Hepatocyte (in vitro differentiated cells): ENCODE results near the gene MAP4K1. TPM values are rescaled to one million over a fixed set of nuclear protein-coding genes. Genes with fewer than 3 reads are reported as not detected.

Experiments
- DNase-seq: peaks from one replicate; pipeline ENCODE4 v3.0.0-alpha.2; 2016; ENCODE audit warnings: low spot score
- H2AFZ ChIP-seq: fragments of 200-600 bp; sonication (generic); 2 replicates; pipeline ENCODE4 v1.6.0; 2016; ENCODE audit warnings: antibody characterized with exemption, mild to moderate bottlenecking
- H3K27ac ChIP-seq: fragments of 200-600 bp; sonication (generic); 2 replicates; pipeline ENCODE4 v1.5.1; 2016; ENCODE audit warnings: mild to moderate bottlenecking
- H3K27me3 ChIP-seq: fragments of 200-600 bp; sonication (generic); 2 replicates; pipeline ENCODE4 v1.6.1; 2016
- H3K36me3 ChIP-seq: fragments of 200-600 bp; sonication (generic); replicated peaks from 2 replicates; pipeline ENCODE4 v1.5.1; 2016; ENCODE audit warnings: low read depth; ENCODE audit not compliant: insufficient read depth
- H3K4me1 ChIP-seq: fragments of 200-600 bp; sonication (generic); 2 replicates; pipeline ENCODE4 v1.5.1; 2016; ENCODE audit warnings: mild to moderate bottlenecking, moderate library complexity; ENCODE audit not compliant: insufficient read depth
- H3K4me2 ChIP-seq: fragments of 200-600 bp; sonication (generic); 2 replicates; pipeline ENCODE4 v1.6.0; 2016
- H3K4me3 ChIP-seq: fragments of 200-600 bp; sonication (generic); 2 replicates; pipeline ENCODE4 v1.5.1; 2016; ENCODE audit warnings: mild to moderate bottlenecking
- H3K79me2 ChIP-seq: fragments of 200-600 bp; sonication (generic); 2 replicates; pipeline ENCODE4 v1.6.0; 2017; ENCODE audit warnings: mild to moderate bottlenecking
- H3K9me2 ChIP-seq: fragments of 200-600 bp; sonication (generic); replicated peaks from 2 replicates; pipeline ENCODE4 v1.6.0; 2017; ENCODE audit warnings: mild to moderate bottlenecking; ENCODE audit not compliant: insufficient read depth
- H3K9me3 ChIP-seq: fragments of 200-600 bp; sonication (generic); 2 replicates; pipeline ENCODE4 v1.5.1; 2016; ENCODE audit warnings: low read depth, mild to moderate bottlenecking
- H4K20me1 ChIP-seq: fragments of 200-600 bp; sonication (generic); 2 replicates; pipeline ENCODE4 v1.6.0; 2016; ENCODE audit warnings: mild to moderate bottlenecking; ENCODE audit not compliant: insufficient read depth, poor library complexity, severe bottlenecking
- CTCF ChIP-seq: fragments of 200-600 bp; sonication (generic); IDR thresholded peaks from 2 replicates; pipeline ENCODE4 v1.5.1; 2016; ENCODE audit warnings: antibody characterized with exemption, mild to moderate bottlenecking; ENCODE audit not compliant: poor library complexity
- EZH2 ChIP-seq: fragments of 200-600 bp; sonication (generic); IDR thresholded peaks from 2 replicates; pipeline ENCODE4 v1.6.1; 2016; ENCODE audit warnings: antibody characterized with exemption, mild to moderate bottlenecking, borderline replicate concordance
- EZH2phosphoT487 ChIP-seq: fragments of 200-600 bp; sonication (generic); IDR thresholded peaks from one replicate; pipeline ENCODE4 v1.6.1; 2018; ENCODE audit warnings: antibody characterized with exemption, mild to moderate bottlenecking, low read depth, moderate library complexity; ENCODE audit not compliant: unreplicated experiment, severe bottlenecking
- WGBS: methylation state at CpG from one replicate; pipeline ENCODE4 v1.1.6; 2016; ENCODE audit warnings: low lambda C conversion rate; ENCODE audit errors: missing lambda C conversion rate; 5-methylcytosine and 5-hydroxymethylcytosine counted together
- polyA plus RNA-seq: library from polyadenylated mRNA; unstranded; fragments of >200 nt; fragmentation: Nextera tagmentation; extraction: Ambion mirVana; gene quantifications from 2 replicates; pipeline ENCODE4 v1.2.1, GENCODE V29; 2016
- total RNA-seq: library from RNA; depleted of rRNA; stranded (reverse); fragments of >200 nt; gene quantifications from 2 replicates; pipeline ENCODE4 v1.2.3, GENCODE V29; 2014

MAP4K1 gene
- total and polyA plus RNA-seq, 2 experiments from 2014 or later = 0.57 to 2.6 TPM

- TF ChIP-seq EZH2phosphoT487 = no peak
- no peak for TF ChIP-seq CTCF
- TF ChIP-seq EZH2 = no peak
- H3K9me2 ChIP-seq = no peaks in the 10 kb centered on the region
- H3K27ac ChIP-seq = peak overlapping the region; percentile 85
- peak overlapping the region; percentile 91 for H3K4me3 ChIP-seq
- no peaks in the 10 kb centered on the region for H3K36me3 ChIP-seq
- H3K4me1 ChIP-seq = peaks cover 24% of the 10 kb centered on the region
- 0% methylated on average over 10 of the region's 19 CpGs for WGBS
- peak overlapping the region; percentile 88 for H3K4me2 ChIP-seq
- no peak overlapping the region for H2AFZ ChIP-seq
- DNase-seq = peak; percentile 26
- no peaks in the 10 kb centered on the region for H3K27me3 ChIP-seq
- no peaks in the 10 kb centered on the region for H3K9me3 ChIP-seq
- peaks cover 53% of the 10 kb centered on the region for H3K79me2 ChIP-seq
- H4K20me1 ChIP-seq = peaks cover 23% of the 10 kb centered on the region
Measured at GRCh38 chr19:38647966-38648768, 30.4 kb upstream of the MAP4K1 start.

- peak within 1 kb of the TSS; percentile 88 for H3K4me2 ChIP-seq
- TF ChIP-seq EZH2phosphoT487 (no peak), EZH2 (no peak), CTCF (no peak)
- peak within 1 kb of the TSS; percentile 42 for H2AFZ ChIP-seq
- H3K4me1 ChIP-seq = peaks cover 17% of the 10 kb centered on the region
- no peaks in the 10 kb centered on the region for H3K9me3 ChIP-seq
- 0% methylated on average over 42 of the region's 77 CpGs for WGBS
- peaks cover 49% of the 10 kb centered on the region for H3K79me2 ChIP-seq
- DNase-seq = peak; percentile 99
- peak within 1 kb of the TSS; percentile 85 for H3K27ac ChIP-seq
- no peaks in the 10 kb centered on the region for H3K36me3 ChIP-seq
- no peaks in the 10 kb centered on the region for H3K9me2 ChIP-seq
- H3K4me3 ChIP-seq = peak within 1 kb of the TSS; percentile 91
- H4K20me1 ChIP-seq = peaks cover 16% of the 10 kb centered on the region
- H3K27me3 ChIP-seq = no peaks in the 10 kb centered on the region
Measured at GRCh38 chr19:38647368-38647965, 29.7 kb upstream of the MAP4K1 start, which contains the start of gene ACTN4. TSS of gene ACTN4 (plus strand) at chr19:38647649. CDS start at chr19:38647746, 97 bp downstream.

GRCh38 chr19:38644719-38645118 is 27.0 kb upstream of the MAP4K1 start:
- Histone ChIP-seq H3K4me2 (no peak overlapping the region), H3K36me3 (no peaks in the 10 kb centered on the region), H3K27me3 (no peaks in the 10 kb centered on the region), H3K9me3 (no peaks in the 10 kb centered on the region), H3K4me3 (no peak overlapping the region), H2AFZ (no peak overlapping the region), H3K9me2 (no peaks in the 10 kb centered on the region), H3K27ac (peak overlapping the region; percentile 38), H4K20me1 (no peaks in the 10 kb centered on the region), H3K4me1 (no peaks in the 10 kb centered on the region), H3K79me2 (peaks cover 21% of the 10 kb centered on the region)
- 84% methylated on average over 6 of the region's 8 CpGs for WGBS
- DNase-seq = no peak
- no peak for TF ChIP-seq CTCF
- no peak for TF ChIP-seq EZH2phosphoT487
- no peak for TF ChIP-seq EZH2
